ENCODE data around the gene SEC24C. TPM values are rescaled to one million over a fixed set of nuclear protein-coding genes. Genes with fewer than 3 reads are reported as not detected.

The SEC24C gene
- total and polyA plus RNA-seq, 2 of the 13 experiments (the other 11 are each of a cell fraction or from before 2014, with no cell fraction given), result 63.1 to 66.4 TPM

DNA sequence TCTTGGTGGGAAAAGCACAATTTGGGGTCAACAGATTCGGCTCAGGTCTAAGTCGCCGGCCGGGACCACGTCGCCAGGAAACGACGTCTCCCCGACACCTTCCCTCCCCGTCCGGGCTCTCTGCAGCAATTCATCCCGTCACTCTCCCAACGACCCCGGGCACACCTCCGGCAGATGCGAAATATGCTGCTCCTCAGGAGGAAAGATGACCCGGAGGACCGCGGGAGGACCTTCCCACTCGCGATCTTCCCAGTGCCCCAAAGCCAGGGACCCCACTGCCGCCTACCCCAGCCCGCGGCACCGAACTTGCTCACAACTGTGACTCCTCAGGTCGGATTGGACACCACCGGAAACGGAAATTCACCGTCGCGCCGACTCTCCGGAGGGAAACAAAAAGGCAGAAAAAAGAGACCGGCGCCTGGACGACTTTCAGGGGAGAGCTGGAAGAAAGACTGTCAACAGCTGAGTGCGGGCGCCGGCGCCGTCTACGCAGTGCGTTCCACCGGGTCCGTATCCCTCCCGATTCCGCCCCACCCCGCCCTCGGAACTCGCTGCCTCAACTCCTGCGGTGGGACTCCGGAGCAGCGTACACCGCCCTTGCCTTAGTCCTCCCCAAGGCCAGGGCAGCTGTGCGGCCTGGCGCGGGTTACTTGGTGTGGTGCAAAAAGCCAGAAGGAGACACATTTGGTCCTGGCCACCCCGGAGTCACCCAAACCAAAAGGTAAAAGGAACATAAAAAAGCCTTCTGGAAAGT lies 13.8 kb upstream of the SEC24C start (continued):
- TF ChIP-seq, protein P1, sequence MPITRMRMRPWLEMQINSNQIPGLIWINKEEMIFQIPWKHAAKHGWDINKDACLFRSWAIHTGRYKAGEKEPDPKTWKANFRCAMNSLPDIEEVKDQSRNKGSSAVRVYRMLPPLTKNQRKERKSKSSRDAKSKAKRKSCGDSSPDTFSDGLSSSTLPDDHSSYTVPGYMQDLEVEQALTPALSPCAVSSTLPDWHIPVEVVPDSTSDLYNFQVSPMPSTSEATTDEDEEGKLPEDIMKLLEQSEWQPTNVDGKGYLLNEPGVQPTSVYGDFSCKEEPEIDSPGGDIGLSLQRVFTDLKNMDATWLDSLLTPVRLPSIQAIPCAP (CRISPR knock-in tag; IDR thresholded peaks at IDR 0.05; ENCODE audit: low read depth), result no peak
- peak; percentile 47; the same call in 1 of the 2 replicates for TF ChIP-seq GATAD2A (CRISPR knock-in tag; IDR thresholded peaks at IDR 0.05)
- peak; percentile 97 for TF ChIP-seq POLR2G (IDR thresholded peaks at IDR 0.05; ENCODE audit: low read depth, low read length)
- TF ChIP-seq RARA (CRISPR knock-in tag; IDR thresholded peaks at IDR 0.05), result no peak; the same call in 1 of the 2 replicates
- TF ChIP-seq FOXM1 (CRISPR knock-in tag; IDR thresholded peaks at IDR 0.05), result no peak
- peak; percentile 91 for TF ChIP-seq NAIF1 (CRISPR knock-in tag; IDR thresholded peaks at IDR 0.05; ENCODE audit: borderline replicate concordance)
- TF ChIP-seq ZBTB7A (CRISPR knock-in tag; IDR thresholded peaks at IDR 0.05), result 0 out of 2 replicates have a peak, but pooled peaks have one; percentile 46
- peak; percentile 77 for TF ChIP-seq MIER3 (CRISPR knock-in tag; IDR thresholded peaks at IDR 0.05; ENCODE audit: borderline replicate concordance)
- peak; percentile 91 for TF ChIP-seq SIN3B (IDR thresholded peaks at IDR 0.05; ENCODE audit: low read length)
- TF ChIP-seq, protein P2, sequence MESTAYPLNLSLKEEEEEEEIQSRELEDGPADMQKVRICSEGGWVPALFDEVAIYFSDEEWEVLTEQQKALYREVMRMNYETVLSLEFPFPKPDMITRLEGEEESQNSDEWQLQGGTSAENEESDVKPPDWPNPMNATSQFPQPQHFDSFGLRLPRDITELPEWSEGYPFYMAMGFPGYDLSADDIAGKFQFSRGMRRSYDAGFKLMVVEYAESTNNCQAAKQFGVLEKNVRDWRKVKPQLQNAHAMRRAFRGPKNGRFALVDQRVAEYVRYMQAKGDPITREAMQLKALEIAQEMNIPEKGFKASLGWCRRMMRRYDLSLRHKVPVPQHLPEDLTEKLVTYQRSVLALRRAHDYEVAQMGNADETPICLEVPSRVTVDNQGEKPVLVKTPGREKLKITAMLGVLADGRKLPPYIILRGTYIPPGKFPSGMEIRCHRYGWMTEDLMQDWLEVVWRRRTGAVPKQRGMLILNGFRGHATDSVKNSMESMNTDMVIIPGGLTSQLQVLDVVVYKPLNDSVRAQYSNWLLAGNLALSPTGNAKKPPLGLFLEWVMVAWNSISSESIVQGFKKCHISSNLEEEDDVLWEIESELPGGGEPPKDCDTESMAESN (CRISPR knock-in tag; conservative IDR thresholded peaks at IDR 0.05), result 0 out of 2 replicates have a peak, but pooled peaks have one; percentile 44
- TF ChIP-seq ZSCAN22 (CRISPR knock-in tag; IDR thresholded peaks at IDR 0.05), result peak; percentile 56; the same call in 1 of the 2 replicates
- TF ChIP-seq ZKSCAN5 (CRISPR knock-in tag; IDR thresholded peaks at IDR 0.05), result no peak
- TF ChIP-seq SOX6 (IDR thresholded peaks at IDR 0.05), result no peak
- peak; percentile 81 for TF ChIP-seq SOX6 (CRISPR knock-in tag; IDR thresholded peaks at IDR 0.05)
- TF ChIP-seq ZNF430 (CRISPR knock-in tag; IDR thresholded peaks at IDR 0.05), result no peak
- TF ChIP-seq, protein P3, sequence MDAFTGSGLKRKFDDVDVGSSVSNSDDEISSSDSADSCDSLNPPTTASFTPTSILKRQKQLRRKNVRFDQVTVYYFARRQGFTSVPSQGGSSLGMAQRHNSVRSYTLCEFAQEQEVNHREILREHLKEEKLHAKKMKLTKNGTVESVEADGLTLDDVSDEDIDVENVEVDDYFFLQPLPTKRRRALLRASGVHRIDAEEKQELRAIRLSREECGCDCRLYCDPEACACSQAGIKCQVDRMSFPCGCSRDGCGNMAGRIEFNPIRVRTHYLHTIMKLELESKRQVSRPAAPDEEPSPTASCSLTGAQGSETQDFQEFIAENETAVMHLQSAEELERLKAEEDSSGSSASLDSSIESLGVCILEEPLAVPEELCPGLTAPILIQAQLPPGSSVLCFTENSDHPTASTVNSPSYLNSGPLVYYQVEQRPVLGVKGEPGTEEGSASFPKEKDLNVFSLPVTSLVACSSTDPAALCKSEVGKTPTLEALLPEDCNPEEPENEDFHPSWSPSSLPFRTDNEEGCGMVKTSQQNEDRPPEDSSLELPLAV (CRISPR knock-in tag; conservative IDR thresholded peaks at IDR 0.05; ENCODE audit: low read depth), result no peak
- TF ChIP-seq, protein P4, sequence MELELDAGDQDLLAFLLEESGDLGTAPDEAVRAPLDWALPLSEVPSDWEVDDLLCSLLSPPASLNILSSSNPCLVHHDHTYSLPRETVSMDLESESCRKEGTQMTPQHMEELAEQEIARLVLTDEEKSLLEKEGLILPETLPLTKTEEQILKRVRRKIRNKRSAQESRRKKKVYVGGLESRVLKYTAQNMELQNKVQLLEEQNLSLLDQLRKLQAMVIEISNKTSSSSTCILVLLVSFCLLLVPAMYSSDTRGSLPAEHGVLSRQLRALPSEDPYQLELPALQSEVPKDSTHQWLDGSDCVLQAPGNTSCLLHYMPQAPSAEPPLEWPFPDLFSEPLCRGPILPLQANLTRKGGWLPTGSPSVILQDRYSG (CRISPR knock-in tag; IDR thresholded peaks at IDR 0.05), result no peak
- TF ChIP-seq YY1 (IDR thresholded peaks at IDR 0.05; ENCODE audit: insufficient read depth, insufficient replicate concordance, low read depth, low read length), result peak; percentile 66
- no peak for TF ChIP-seq ZFP36 (IDR thresholded peaks at IDR 0.05; ENCODE audit: borderline replicate concordance, low read depth, low read length, partially characterized antibody)
- peak; percentile 78 for TF ChIP-seq CCDC6 (CRISPR knock-in tag; IDR thresholded peaks at IDR 0.05)
- TF ChIP-seq ZBTB8A (CRISPR knock-in tag; IDR thresholded peaks at IDR 0.05; ENCODE audit: borderline replicate concordance, low read depth), result no peak
- TF ChIP-seq RBM22 (optimal IDR thresholded peaks at IDR 0.05; ENCODE audit: low read length), result no peak
- TF ChIP-seq, protein P5, sequence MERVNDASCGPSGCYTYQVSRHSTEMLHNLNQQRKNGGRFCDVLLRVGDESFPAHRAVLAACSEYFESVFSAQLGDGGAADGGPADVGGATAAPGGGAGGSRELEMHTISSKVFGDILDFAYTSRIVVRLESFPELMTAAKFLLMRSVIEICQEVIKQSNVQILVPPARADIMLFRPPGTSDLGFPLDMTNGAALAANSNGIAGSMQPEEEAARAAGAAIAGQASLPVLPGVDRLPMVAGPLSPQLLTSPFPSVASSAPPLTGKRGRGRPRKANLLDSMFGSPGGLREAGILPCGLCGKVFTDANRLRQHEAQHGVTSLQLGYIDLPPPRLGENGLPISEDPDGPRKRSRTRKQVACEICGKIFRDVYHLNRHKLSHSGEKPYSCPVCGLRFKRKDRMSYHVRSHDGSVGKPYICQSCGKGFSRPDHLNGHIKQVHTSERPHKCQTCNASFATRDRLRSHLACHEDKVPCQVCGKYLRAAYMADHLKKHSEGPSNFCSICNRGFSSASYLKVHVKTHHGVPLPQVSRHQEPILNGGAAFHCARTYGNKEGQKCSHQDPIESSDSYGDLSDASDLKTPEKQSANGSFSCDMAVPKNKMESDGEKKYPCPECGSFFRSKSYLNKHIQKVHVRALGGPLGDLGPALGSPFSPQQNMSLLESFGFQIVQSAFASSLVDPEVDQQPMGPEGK (CRISPR knock-in tag; IDR thresholded peaks at IDR 0.05), result peak; percentile 44; the same call in 1 of the 2 replicates

Measured in HepG2 (cell line).